SK-N-SH treated with all-trans-retinoic acid at 6 μM for 48 hours (cell line): ENCODE data around the gene PDE1C.

Source experiments
- BACH2 ChIP-seq: fragments of 250-450 bp; sonication (Bioruptor Pico); IDR thresholded peaks from 2 replicates; pipeline ENCODE4 v1.9.0; 2021; ENCODE audit warnings: mild to moderate bottlenecking, borderline replicate concordance
- CREB5 ChIP-seq: fragments of 250-450 bp; sonication (Bioruptor Pico); IDR thresholded peaks from 2 replicates; pipeline ENCODE4 v1.5.1; 2020; ENCODE audit warnings: low read depth, mild to moderate bottlenecking, moderate library complexity
- PATZ1 ChIP-seq: fragments of 250-450 bp; sonication (Bioruptor Pico); IDR thresholded peaks from 2 replicates; pipeline ENCODE4 v1.8.0; 2020; ENCODE audit warnings: mild to moderate bottlenecking, moderate library complexity, borderline replicate concordance
- RARB ChIP-seq: fragments of 250-450 bp; sonication (Bioruptor Pico); IDR thresholded peaks from 2 replicates; pipeline ENCODE4 v1.8.0; 2021; ENCODE audit warnings: mild to moderate bottlenecking, moderate library complexity
- ZC3H10 ChIP-seq: fragments of 250-450 bp; sonication (Bioruptor Pico); IDR thresholded peaks from 2 replicates; pipeline ENCODE4 v1.5.1; 2021; ENCODE audit warnings: mild to moderate bottlenecking, moderate library complexity
- ZFP3 ChIP-seq: fragments of 250-450 bp; sonication (Bioruptor Pico); IDR thresholded peaks from 2 replicates; pipeline ENCODE4 v1.5.0; 2020; ENCODE audit warnings: mild to moderate bottlenecking, moderate library complexity
- ZFP30 ChIP-seq: fragments of 450-650 bp; formaldehyde crosslinking; IDR thresholded peaks from 2 replicates; pipeline ENCODE4 v1.5.0; 2022; ENCODE audit warnings: mild to moderate bottlenecking, moderate library complexity

- TF ChIP-seq ZC3H10 (CRISPR knock-in tag): no peak
- TF ChIP-seq ZFP3 (CRISPR knock-in tag): no peak
- TF ChIP-seq ZFP30 (CRISPR knock-in tag): no peak
- TF ChIP-seq CREB5 (CRISPR knock-in tag): no peak
- no peak for TF ChIP-seq RARB (CRISPR knock-in tag)
- TF ChIP-seq BACH2 (CRISPR knock-in tag): no peak
- TF ChIP-seq PATZ1 (CRISPR knock-in tag): no peak
These were observed 115.2 kb downstream of the PDE1C start for GRCh38 chr7:31955021-31955420.
